Fibroblast of villous mesenchyme (primary cell): ENCODE measurements around the gene VRK1. TPM values are rescaled to one million over a fixed set of nuclear protein-coding genes. Genes with fewer than 3 reads are reported as not detected.
A peak's percentile ranks its signal among the peaks of the same experiment; 100 is the strongest.

Experiments
- DNase-seq: peaks from one replicate; pipeline ENCODE4 v3.0.0-alpha.2; 2010; ENCODE audit warnings: low read depth
- H3K4me3 ChIP-seq: 2 replicates; pipeline ENCODE4 v1.5.1; 2011; ENCODE audit warnings: low read depth, mild to moderate bottlenecking, low read length
- CTCF ChIP-seq: IDR thresholded peaks from 2 replicates; pipeline ENCODE4 v1.5.1; 2012; ENCODE audit warnings: low read depth, mild to moderate bottlenecking, low read length; ENCODE audit not compliant: insufficient read depth
- total RNA-seq: library from RNA; depleted of rRNA; stranded (reverse); fragments of >200 nt; gene quantifications from 2 replicates; pipeline ENCODE4 v1.2.3, GENCODE V29; 2012

The VRK1 gene, protein sequence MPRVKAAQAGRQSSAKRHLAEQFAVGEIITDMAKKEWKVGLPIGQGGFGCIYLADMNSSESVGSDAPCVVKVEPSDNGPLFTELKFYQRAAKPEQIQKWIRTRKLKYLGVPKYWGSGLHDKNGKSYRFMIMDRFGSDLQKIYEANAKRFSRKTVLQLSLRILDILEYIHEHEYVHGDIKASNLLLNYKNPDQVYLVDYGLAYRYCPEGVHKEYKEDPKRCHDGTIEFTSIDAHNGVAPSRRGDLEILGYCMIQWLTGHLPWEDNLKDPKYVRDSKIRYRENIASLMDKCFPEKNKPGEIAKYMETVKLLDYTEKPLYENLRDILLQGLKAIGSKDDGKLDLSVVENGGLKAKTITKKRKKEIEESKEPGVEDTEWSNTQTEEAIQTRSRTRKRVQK
- 25.4 and 47.1 TPM in 2 replicates for total RNA-seq

- DNase-seq = peak; percentile 95
- TF ChIP-seq CTCF = no peak
- H3K4me3 ChIP-seq = peak within 1 kb of the TSS; percentile 75
Measured at GRCh38 chr14:96796851-96797581, at the start of gene VRK1. Gene VRK1 (plus strand): TSS chr14:96797382. CDS start chr14:96833472, 36,090 bp downstream.

GRCh38 chr14:96747608-96748007 is 49.6 kb upstream of the VRK1 start:
- TF ChIP-seq CTCF = no peak
- no peak overlapping the region for H3K4me3 ChIP-seq
- no peak for DNase-seq

GRCh38 chr14:96748362-96748761 is 48.8 kb upstream of the VRK1 start:
- no peak for TF ChIP-seq CTCF
- no peak for DNase-seq

DNA sequence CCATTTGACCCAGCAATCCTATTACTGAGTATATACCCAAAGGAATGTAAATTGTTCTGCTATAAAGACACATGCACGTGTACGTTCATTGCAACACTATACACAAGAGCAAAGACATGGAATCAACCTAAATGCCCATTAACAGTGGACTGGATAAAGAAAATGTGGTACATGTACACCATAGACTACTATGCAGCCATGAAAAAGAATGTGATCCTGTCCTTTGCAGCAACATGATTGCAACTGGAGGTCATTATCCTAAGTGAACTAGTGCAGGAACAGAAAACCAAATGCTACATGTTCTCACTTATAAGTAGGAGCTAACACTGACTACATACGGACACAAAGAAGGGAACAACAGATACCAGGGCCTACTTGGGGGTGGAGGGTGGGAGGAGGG is 45.7 kb upstream of the VRK1 start:
- no peak overlapping the region for H3K4me3 ChIP-seq
- TF ChIP-seq CTCF = no peak
- no peak for DNase-seq

More at GRCh38 chr14:96748362-96748761, 48.8 kb upstream of the VRK1 start:
- no peak overlapping the region for H3K4me3 ChIP-seq

DNA sequence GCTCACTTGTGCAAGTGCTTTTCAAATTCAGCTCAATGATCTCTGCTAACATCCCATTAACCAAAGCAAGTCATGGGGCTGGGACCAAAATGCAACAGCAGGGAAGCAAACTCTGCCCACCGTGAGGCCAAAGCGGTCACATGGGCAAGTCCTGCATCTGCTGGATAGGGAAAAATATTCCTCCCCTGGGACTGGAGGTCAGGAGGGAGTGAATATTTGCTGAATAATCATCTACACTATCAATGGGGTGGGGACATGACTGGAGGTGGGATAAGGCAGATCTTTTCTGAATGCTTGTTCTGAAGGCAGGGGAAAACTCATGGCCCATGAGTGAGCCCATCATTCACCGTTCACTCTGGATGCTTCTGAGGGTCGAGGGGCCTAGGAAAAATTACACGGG is 45.1 kb upstream of the VRK1 start:
- no peak overlapping the region for H3K4me3 ChIP-seq
- no peak for DNase-seq
- no peak for TF ChIP-seq CTCF

DNA sequence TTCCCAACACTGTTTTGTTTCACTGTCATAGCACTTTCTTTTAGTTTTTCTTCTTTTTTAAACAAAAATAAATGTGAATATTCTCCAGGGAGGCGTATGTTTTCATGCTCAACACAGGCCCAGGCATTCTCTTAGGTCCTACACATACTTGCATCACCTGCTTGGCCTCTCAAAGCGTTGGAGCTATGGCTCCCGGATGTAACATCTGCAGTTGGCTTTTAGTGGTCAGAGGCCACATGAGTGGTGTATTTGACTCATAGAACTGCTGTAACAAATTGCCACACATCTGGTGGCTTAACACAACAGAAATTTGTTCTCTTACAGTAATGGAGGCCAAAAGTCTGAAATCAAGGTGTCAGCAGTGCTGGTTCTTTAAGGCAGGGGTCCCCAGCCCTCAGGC is 44.6 kb upstream of the VRK1 start:
- DNase-seq = no peak
- TF ChIP-seq CTCF = no peak
- H3K4me3 ChIP-seq = no peak overlapping the region
